Ishikawa (cell line): Measurements from ENCODE around the gene CRYGN.

Source experiments
- CEBPB ChIP-seq: IDR thresholded peaks from 2 replicates; pipeline ENCODE4 v1.6.1; 2012
- CREB1 ChIP-seq: IDR thresholded peaks from 2 replicates; pipeline ENCODE4 v1.6.1; 2012; ENCODE audit warnings: low read depth
- EGR1 ChIP-seq: IDR thresholded peaks from 2 replicates; pipeline ENCODE4 v1.6.1; 2012
- EP300 ChIP-seq: IDR thresholded peaks from 2 replicates; pipeline ENCODE4 v1.6.1; 2012; ENCODE audit warnings: borderline replicate concordance
- FOXM1 ChIP-seq: IDR thresholded peaks from 2 replicates; pipeline ENCODE4 v1.6.1; 2012; ENCODE audit warnings: low read depth, borderline replicate concordance
- MAX ChIP-seq: IDR thresholded peaks from 2 replicates; pipeline ENCODE4 v1.6.1; 2012
- NFIC ChIP-seq: IDR thresholded peaks from 2 replicates; pipeline ENCODE4 v1.6.1; 2012
- RAD21 ChIP-seq: IDR thresholded peaks from 2 replicates; pipeline ENCODE4 v1.6.1; 2012; ENCODE audit warnings: low read depth
- REST ChIP-seq: IDR thresholded peaks from 2 replicates; pipeline ENCODE4 v1.6.1; 2012; ENCODE audit warnings: low read depth, mild to moderate bottlenecking
- TAF1 ChIP-seq: IDR thresholded peaks from 2 replicates; pipeline ENCODE4 v1.6.1; 2012; ENCODE audit warnings: low read depth, mild to moderate bottlenecking
- TCF12 ChIP-seq: IDR thresholded peaks from 2 replicates; pipeline ENCODE4 v1.6.1; 2012; ENCODE audit warnings: low read depth
- TEAD4 ChIP-seq: IDR thresholded peaks from 2 replicates; pipeline ENCODE4 v1.6.1; 2012
- USF1 ChIP-seq: IDR thresholded peaks from 2 replicates; pipeline ENCODE4 v1.6.1; 2012
- YY1 ChIP-seq: IDR thresholded peaks from 2 replicates; pipeline ENCODE4 v1.6.1; 2012; ENCODE audit warnings: low read depth
- ZBTB7A ChIP-seq: IDR thresholded peaks from 2 replicates; pipeline ENCODE4 v1.6.1; 2012; ENCODE audit warnings: low read depth

CRYGN gene

GRCh38 chr7:151451156-151451555 is 11.2 kb upstream of the CRYGN start:
- TF ChIP-seq REST (no peak), MAX (no peak), YY1 (no peak), FOXM1 (no peak), ZBTB7A (no peak), USF1 (no peak), EP300 (no peak), CEBPB (no peak), NFIC (no peak), TCF12 (no peak), EGR1 (no peak), TEAD4 (no peak), CREB1 (no peak), TAF1 (no peak), RAD21 (no peak)

- TF ChIP-seq YY1 (no peak), MAX (no peak), NFIC (no peak), CREB1 (no peak), EGR1 (no peak), TCF12 (no peak), CEBPB (no peak), EP300 (no peak), FOXM1 (no peak), ZBTB7A (no peak), REST (no peak), TAF1 (no peak), USF1 (no peak)
Observed at GRCh38 chr7:151449990-151450389, 10.0 kb upstream of the CRYGN start.

- TF ChIP-seq REST (no peak), ZBTB7A (peak; percentile 63; the same call in 1 of the 2 replicates), FOXM1 (no peak), RAD21 (peak; percentile 79)
Observed at GRCh38 chr7:151448261-151449252, 8.6 kb upstream of the CRYGN start.

GRCh38 chr7:151447901-151448260 is 7.9 kb upstream of the CRYGN start:
- no peak for TF ChIP-seq TAF1
- TF ChIP-seq FOXM1: no peak
- TF ChIP-seq TEAD4: no peak
- no peak for TF ChIP-seq REST
- no peak for TF ChIP-seq CEBPB
- no peak for TF ChIP-seq NFIC
- no peak for TF ChIP-seq EGR1
- TF ChIP-seq CREB1: no peak
- no peak for TF ChIP-seq RAD21
- TF ChIP-seq USF1: no peak
- no peak for TF ChIP-seq EP300
- TF ChIP-seq MAX: no peak
- TF ChIP-seq ZBTB7A: no peak
- no peak for TF ChIP-seq YY1
- TF ChIP-seq TCF12: no peak
